ENCODE measurements around the gene MAN1C1. TPM values are rescaled to one million over a fixed set of nuclear protein-coding genes. Genes with fewer than 3 reads are reported as not detected.
"Not testable (repeated sequence)": the region's sequence is repeated elsewhere in the genome, so short reads cannot be mapped to it uniquely, and the experiment has no call there.

MAN1C1 gene
- total RNA-seq, 2 experiments from 2014 or later: 16.8 to 17.9 TPM

DNA sequence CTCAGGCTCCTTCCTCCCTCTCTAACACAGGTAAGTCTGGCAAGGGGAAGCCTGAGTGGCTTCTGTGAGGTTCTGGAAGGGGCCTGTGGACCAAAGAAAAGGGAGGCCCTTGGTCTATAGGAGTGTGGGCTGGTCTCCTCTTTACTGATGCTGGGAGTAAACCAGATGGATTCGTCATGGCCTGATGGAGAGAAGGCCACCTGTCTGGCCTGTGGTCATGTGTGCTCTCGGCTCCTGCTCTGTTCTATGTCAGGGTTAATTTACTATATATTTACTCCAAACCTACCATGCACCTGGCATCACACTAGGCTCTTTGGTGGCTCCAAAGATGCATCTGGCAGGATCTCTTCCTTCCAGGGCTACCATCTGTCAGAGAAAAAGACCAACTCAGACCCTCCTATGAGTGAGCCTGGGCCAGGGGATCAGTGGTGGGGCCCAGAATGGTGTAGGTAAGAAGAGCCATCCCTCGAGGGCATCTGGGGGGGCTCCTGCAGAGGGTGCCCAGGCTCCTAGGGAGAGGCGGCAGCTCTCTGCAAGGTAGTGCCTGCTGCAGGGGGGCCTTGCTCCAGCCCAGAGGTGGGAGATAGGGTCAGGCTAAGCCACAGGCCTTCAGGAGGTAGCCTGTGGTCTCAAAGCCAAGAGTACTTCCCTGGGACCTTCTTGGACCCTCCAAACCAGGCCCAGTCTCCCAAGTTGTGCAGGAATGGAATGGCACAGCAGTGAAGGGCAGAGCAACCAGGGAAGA lies 115.2 kb downstream of the MAN1C1 start:
- Mint-ChIP-seq H3K9me3 (ENCODE audit: insufficient read depth) (no peaks in the 10 kb centered on the region), H3K27me3 (ENCODE audit: low read depth) (peaks cover 49% of the 10 kb centered on the region), H3K36me3 (ENCODE audit: low read depth) (peaks cover 3% of the 10 kb centered on the region), H3K4me1 (ENCODE audit: low read depth) (peaks cover 27% of the 10 kb centered on the region), H3K27ac (peak overlapping the region; percentile 63), H3K4me3 (no peak overlapping the region)
- POLR2A ChIA-PET: no interaction called here
- no peak for ATAC-seq
- CTCF ChIA-PET: no interaction called here
- DNase-seq: no peak

DNA sequence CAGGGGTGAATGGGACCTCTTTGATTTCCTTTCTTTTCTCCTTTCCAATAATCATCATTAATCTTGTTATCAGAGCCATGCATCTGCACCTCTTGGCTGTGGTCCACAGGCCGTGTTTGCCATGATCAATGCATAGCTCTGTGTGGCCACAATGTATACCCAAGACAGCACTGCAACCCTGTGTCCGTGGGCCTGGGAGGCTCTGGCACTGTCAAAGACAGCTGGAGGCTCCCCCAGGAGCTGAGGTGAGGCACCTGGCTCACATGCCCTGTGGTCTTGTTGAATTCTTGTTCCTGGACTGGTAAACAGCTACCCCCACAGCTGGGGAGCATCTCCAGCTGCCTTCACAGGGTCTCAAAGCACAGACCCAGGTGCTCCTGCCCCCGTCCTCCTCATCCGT lies 116.2 kb downstream of the MAN1C1 start:
- ATAC-seq: no peak
- Mint-ChIP-seq H3K9me3 (ENCODE audit: insufficient read depth) (no peaks in the 10 kb centered on the region), H3K27me3 (ENCODE audit: low read depth) (peaks cover 45% of the 10 kb centered on the region), H3K36me3 (ENCODE audit: low read depth) (peaks cover 5% of the 10 kb centered on the region), H3K4me3 (no peak overlapping the region), H3K4me1 (ENCODE audit: low read depth) (peaks cover 27% of the 10 kb centered on the region), H3K27ac (no peak overlapping the region)
- ChIA-PET POLR2A (no interaction called here), CTCF (no interaction called here)
- DNase-seq: no peak

DNA sequence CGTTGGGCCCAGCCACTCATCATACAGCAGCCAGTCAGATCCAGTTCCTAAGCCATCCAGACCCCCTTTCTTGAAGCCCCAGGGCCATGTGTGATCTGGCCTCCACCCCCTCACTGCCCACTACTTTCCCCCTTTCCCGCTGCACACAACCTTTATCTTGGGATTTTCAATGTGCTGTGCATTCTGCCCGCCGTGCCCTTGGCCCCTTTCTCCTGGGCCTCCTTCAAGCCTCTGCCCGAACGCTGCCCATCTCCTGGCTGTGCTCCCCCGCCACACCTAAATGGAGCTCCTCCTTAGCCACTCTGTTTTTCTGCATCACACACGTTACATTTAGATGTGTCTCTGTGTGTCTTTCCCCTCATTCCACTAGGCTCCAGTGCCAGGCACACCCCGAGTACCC lies 116.7 kb downstream of the MAN1C1 start:
- H3K27ac Mint-ChIP-seq: no peak overlapping the region
- CTCF ChIA-PET: no interaction called here
- peaks cover 27% of the 10 kb centered on the region for H3K4me1 Mint-ChIP-seq (ENCODE audit: low read depth)
- H3K27me3 Mint-ChIP-seq (ENCODE audit: low read depth): peaks cover 42% of the 10 kb centered on the region
- peaks cover 8% of the 10 kb centered on the region for H3K36me3 Mint-ChIP-seq (ENCODE audit: low read depth)
- H3K4me3 Mint-ChIP-seq: no peak overlapping the region
- POLR2A ChIA-PET: no interaction called here
- H3K9me3 Mint-ChIP-seq (ENCODE audit: insufficient read depth): no peaks in the 10 kb centered on the region
- ATAC-seq: no peak
- DNase-seq: no peak

DNA sequence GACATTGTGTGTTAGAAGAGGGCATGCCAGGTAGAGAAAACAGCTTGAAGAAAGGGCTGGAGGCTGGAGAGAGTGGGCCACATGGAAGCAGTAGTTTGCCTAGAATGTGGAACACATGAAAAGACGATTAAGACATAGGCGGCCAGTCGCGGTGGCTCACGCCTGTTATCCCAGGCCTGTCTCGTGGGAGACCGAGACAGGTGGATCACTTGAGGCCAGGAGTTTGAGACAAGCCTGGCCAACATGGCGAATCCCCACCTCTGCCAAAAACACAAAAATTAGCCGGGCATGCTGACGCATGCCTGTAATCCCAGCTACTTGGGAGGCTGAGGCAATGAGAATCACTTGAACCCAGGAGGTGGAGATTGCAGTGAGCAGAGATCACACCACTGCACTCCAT lies 118.4 kb downstream of the MAN1C1 start:
- H3K9me3 Mint-ChIP-seq (ENCODE audit: insufficient read depth); H3K27ac Mint-ChIP-seq; ATAC-seq; CTCF ChIA-PET; DNase-seq; H3K36me3 Mint-ChIP-seq (ENCODE audit: low read depth); H3K4me3 Mint-ChIP-seq: not testable (repeated sequence)
- POLR2A ChIA-PET: interaction anchor here (0.6 kb wide), 1 partner anchor 498 kb away, joined by 8 read pairs; no protein-coding TSS in a partner anchor
- Mint-ChIP-seq H3K27me3 (ENCODE audit: low read depth) (peaks cover 31% of the 10 kb centered on the region), H3K4me1 (ENCODE audit: low read depth) (peaks cover 28% of the 10 kb centered on the region)

DNA sequence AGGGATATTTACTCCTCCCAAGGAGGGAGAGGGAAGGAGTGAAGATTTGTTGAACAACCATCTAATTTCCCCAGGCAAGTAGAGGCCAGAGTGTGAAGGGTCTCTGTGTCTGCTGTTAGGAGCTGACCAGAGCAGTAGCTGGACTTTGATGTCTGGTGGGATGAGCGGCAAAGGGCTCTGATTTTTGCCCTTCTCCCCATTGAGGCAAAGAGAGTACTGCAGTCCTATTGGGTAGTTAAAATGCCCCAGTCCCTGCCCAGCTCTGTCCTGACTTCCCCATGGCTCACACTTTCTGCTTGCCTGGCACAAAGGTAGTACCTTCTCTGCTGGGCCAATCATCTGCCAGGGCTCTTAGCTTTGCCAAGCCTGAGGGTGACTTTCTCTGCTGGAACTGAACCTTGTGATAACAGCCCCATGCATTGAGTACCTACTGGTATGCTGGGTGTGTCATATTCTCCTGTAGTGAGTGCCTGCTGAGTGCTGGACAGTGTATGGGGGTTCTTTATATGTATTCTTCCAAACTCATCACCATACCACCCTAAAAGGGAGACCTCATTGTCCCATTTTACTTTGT lies 119.5 kb downstream of the MAN1C1 start:
- ChIA-PET CTCF (interaction anchor here (1.1 to 1.5 kb wide), 2 partner anchors 11 to 127 kb away, joined by 3 to 6 read pairs; no protein-coding TSS in a partner anchor), POLR2A (no interaction called here)
- Mint-ChIP-seq H3K4me3 (no peak overlapping the region), H3K27me3 (ENCODE audit: low read depth) (peaks cover 36% of the 10 kb centered on the region), H3K36me3 (ENCODE audit: low read depth) (peaks cover 5% of the 10 kb centered on the region), H3K27ac (no peak overlapping the region), H3K9me3 (ENCODE audit: insufficient read depth) (no peaks in the 10 kb centered on the region), H3K4me1 (ENCODE audit: low read depth) (peaks cover 18% of the 10 kb centered on the region)
- ATAC-seq (no peak), DNase-seq (no peak)

DNA sequence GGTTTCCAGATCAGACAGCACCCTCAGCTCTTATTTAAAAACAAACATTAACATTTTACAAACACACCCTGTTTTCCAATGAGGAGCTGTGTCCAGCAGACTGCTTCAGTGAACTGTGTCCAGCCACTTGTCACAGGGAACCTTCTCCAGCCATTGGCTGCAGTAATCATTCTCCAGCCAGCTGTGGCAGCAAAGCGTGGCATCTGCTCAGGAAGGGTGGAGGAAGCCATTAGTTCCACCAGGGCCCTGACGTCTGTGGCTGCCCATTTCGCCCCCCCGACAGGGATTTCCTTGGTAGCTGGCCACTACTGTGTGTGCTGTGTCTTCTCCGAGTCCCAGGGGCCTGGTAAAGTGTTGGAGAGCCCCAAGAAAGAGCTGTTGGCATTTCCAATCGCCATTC lies 120.5 kb downstream of the MAN1C1 start:
- Mint-ChIP-seq H3K27me3 (ENCODE audit: low read depth) (peaks cover 42% of the 10 kb centered on the region), H3K4me3 (no peak overlapping the region), H3K9me3 (ENCODE audit: insufficient read depth) (no peaks in the 10 kb centered on the region), H3K4me1 (ENCODE audit: low read depth) (peaks cover 10% of the 10 kb centered on the region), H3K27ac (no peak overlapping the region), H3K36me3 (ENCODE audit: low read depth) (peaks cover 5% of the 10 kb centered on the region)
- ATAC-seq: no peak
- CTCF ChIA-PET: interaction anchor here (1.1 to 1.5 kb wide), 2 partner anchors 12 to 128 kb away, joined by 3 to 6 read pairs; no protein-coding TSS in a partner anchor
- POLR2A ChIA-PET: no interaction called here
- DNase-seq: no peak

DNA sequence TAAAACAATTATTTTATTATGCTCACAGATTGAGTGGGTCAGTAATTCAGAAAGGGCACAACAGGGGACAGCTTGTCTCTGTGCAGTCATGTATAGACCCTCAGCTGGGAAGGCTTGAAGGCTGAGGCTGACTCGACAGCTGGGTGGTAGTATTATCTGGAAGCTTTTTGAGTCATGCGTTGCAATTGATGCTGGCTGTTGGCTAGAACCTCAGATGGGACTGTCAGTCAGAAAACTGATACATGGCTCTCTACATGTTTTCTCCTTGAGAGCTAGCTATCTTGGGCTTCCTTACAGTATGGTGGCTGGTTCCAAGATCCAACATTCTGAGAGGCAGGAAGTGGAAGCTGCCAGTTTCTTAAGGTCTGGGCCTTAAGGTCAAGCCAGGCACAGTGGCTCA lies 121.9 kb downstream of the MAN1C1 start:
- POLR2A ChIA-PET: no interaction called here

DNA sequence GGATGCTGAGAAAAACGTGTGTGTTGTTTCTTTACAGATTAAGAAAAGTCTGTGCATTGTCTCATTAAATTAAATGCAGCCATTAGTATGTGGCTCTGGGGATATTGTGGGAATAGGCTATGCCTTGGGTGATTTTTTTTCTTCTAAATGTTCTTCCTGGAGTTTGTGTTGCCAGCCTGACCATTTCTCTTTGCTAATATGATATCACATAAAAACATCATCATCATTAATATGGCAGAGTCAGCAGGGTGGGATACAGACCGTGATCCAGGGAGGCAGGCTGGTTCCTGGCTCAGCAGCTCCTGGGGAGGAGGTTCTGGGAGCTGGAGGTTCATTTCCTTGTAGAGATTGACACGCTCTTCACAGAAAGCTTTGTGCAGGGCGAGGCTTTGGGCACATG lies 122.8 kb downstream of the MAN1C1 start:
- H3K27me3 Mint-ChIP-seq (ENCODE audit: low read depth): peaks cover 31% of the 10 kb centered on the region
- no peak overlapping the region for H3K4me3 Mint-ChIP-seq
- H3K4me1 Mint-ChIP-seq (ENCODE audit: low read depth): peaks cover 10% of the 10 kb centered on the region
- DNase-seq: no peak
- ATAC-seq: no peak
- no peaks in the 10 kb centered on the region for H3K9me3 Mint-ChIP-seq (ENCODE audit: insufficient read depth)
- CTCF ChIA-PET: no interaction called here
- no peak overlapping the region for H3K27ac Mint-ChIP-seq
- POLR2A ChIA-PET: no interaction called here
- peaks cover 5% of the 10 kb centered on the region for H3K36me3 Mint-ChIP-seq (ENCODE audit: low read depth)

More for the DNA sequence above, 121.9 kb downstream of the MAN1C1 start:
- DNase-seq (no peak), ATAC-seq (no peak)
- H3K9me3 Mint-ChIP-seq (ENCODE audit: insufficient read depth): no peaks in the 10 kb centered on the region
- H3K27me3 Mint-ChIP-seq (ENCODE audit: low read depth): peaks cover 31% of the 10 kb centered on the region
- no peak overlapping the region for H3K27ac Mint-ChIP-seq
- CTCF ChIA-PET: no interaction called here
- H3K36me3 Mint-ChIP-seq (ENCODE audit: low read depth): peaks cover 5% of the 10 kb centered on the region
- H3K4me3 Mint-ChIP-seq: no peak overlapping the region
- peaks cover 10% of the 10 kb centered on the region for H3K4me1 Mint-ChIP-seq (ENCODE audit: low read depth)

DNA sequence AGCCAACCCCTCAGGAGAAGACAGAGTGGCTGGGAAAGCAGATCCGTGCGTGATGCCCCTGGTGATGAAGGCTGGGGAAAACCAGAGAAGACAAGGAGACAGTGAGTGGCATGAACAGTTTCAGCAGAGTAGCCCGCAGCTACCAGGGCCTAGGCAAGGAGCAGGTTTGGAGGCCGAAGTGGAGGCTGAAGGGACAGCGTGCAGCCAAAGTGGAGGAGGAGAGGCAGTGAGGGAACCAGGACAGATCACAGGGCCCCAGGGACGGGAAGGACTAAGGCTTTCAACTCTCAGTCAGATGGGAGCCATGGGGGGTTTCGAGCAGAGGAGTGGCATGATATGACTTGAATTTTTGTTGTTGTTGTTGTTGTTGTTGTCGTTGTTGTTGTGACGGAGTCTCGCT lies 123.5 kb downstream of the MAN1C1 start:
- CTCF ChIA-PET: no interaction called here
- H3K36me3 Mint-ChIP-seq (ENCODE audit: low read depth): peaks cover 5% of the 10 kb centered on the region
- DNase-seq: no peak
- H3K9me3 Mint-ChIP-seq (ENCODE audit: insufficient read depth): no peaks in the 10 kb centered on the region
- H3K27ac Mint-ChIP-seq: no peak overlapping the region
- no peak for ATAC-seq
- peaks cover 10% of the 10 kb centered on the region for H3K4me1 Mint-ChIP-seq (ENCODE audit: low read depth)
- H3K4me3 Mint-ChIP-seq: no peak overlapping the region
- POLR2A ChIA-PET: no interaction called here
- H3K27me3 Mint-ChIP-seq (ENCODE audit: low read depth): peaks cover 25% of the 10 kb centered on the region

DNA sequence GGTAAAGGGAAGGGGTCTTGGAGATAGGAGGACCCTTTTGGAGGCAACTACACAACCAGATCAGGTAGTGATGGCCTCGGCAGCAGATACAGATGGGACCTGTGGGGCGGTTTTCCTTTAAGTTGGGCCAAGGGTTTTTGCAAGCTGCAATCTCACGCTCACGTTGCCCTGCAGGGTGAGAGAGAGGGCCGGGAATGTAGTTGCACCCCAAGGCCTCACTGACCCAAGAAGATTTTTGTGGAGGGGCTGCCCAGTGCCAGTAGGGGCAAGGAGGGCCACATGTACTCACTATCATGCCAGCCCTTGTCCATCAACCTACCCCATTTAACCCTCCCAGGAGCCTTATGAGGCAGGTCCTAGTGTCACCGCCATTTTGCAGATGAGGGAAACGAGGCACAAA lies 125.7 kb downstream of the MAN1C1 start:
- Mint-ChIP-seq H3K27ac (no peak overlapping the region), H3K4me3 (no peak overlapping the region), H3K36me3 (ENCODE audit: low read depth) (peaks cover 5% of the 10 kb centered on the region), H3K4me1 (ENCODE audit: low read depth) (peaks cover 10% of the 10 kb centered on the region), H3K9me3 (ENCODE audit: insufficient read depth) (no peaks in the 10 kb centered on the region), H3K27me3 (ENCODE audit: low read depth) (peaks cover 19% of the 10 kb centered on the region)
- ATAC-seq (no peak), DNase-seq (no peak)
- ChIA-PET CTCF (no interaction called here), POLR2A (no interaction called here)

DNA sequence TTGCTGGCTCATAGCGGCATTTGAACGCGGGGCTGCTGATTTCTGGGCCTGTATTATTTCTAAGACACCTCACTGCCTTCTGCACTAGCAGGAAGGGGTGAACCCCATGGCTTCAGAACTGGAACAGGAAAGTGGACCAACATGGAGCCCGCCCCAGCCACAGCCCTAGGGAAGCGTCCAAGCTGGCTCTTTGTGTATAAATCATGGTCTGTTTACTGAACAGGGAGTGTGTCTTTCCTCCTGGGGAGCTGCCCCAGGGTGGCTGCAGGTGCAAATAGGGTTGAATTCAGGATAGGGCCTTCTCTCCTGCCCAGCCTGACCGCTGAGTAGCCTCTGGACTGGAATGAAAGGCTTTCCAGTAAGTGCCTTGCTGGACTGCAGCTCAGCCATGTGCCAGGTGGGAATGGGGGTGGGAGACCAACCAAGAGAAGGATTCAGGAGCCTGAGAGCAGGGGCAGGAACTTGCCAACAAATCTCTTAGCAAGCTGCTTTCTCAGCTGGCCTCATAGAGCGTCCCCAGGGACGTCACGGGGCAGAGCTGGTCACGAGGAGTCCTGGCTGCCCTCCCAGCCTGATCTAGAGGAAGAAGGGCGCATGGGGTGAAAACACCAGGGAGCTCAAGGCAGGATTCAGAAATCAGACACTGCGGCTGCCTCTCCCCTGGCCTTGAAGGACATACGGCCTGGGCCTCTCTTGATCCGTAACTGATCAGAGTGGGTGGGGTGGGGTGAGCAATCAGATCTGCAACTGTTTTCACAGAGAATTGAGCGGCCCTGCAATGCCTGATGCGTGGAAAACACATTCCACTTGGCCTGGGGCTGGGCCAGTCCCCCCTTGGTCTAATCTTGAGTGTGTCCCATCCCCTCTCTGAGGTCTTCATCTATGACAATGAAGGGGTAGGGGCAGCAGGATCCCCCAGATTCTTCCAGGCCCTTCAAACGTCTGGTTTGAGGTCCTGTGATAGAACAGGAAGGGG lies 126.9 kb downstream of the MAN1C1 start:
- POLR2A ChIA-PET: no interaction called here
- Mint-ChIP-seq H3K27me3 (ENCODE audit: low read depth) (peaks cover 17% of the 10 kb centered on the region), H3K4me1 (ENCODE audit: low read depth) (peaks cover 7% of the 10 kb centered on the region), H3K4me3 (no peak overlapping the region), H3K36me3 (ENCODE audit: low read depth) (no peaks in the 10 kb centered on the region), H3K27ac (no peak overlapping the region), H3K9me3 (ENCODE audit: insufficient read depth) (no peaks in the 10 kb centered on the region)
- ATAC-seq (no peak), DNase-seq (no peak)
- CTCF ChIA-PET: no interaction called here

DNA sequence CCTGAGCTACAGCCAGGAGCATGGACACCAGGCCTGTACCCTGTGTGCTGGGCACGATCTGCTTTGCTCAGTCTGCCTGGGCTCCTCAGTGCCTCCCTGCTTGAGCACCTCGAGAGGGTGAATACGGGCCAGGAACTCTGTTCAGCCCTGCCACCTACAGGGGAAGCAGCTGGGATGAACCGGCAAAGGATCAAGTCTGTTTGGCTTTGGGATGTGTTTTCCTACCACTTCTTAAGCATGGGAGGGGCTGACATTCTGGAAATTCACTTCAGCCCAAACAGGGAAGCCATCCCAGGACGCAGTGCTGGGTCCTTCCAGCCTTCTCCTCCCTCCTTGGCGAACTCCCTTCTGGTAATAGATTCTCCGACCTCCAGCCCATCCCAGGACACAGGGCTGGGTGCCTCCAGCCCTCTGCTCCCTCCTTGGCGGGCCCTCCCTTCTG lies 127.6 kb downstream of the MAN1C1 start:
- peaks cover 2% of the 10 kb centered on the region for H3K4me1 Mint-ChIP-seq (ENCODE audit: low read depth)
- no peaks in the 10 kb centered on the region for H3K9me3 Mint-ChIP-seq (ENCODE audit: insufficient read depth)
- POLR2A ChIA-PET: no interaction called here

More for the DNA sequence above, 127.6 kb downstream of the MAN1C1 start:
- H3K36me3 Mint-ChIP-seq (ENCODE audit: low read depth): no peaks in the 10 kb centered on the region
- DNase-seq: no peak
- CTCF ChIA-PET: no interaction called here
- ATAC-seq: no peak
- peaks cover 17% of the 10 kb centered on the region for H3K27me3 Mint-ChIP-seq (ENCODE audit: low read depth)
- no peak overlapping the region for H3K4me3 Mint-ChIP-seq
- no peak overlapping the region for H3K27ac Mint-ChIP-seq
